GM18858 (cell line): ENCODE data around the gene BCAN.

Experiments
- ATAC-seq: cut with Tn5 transposase; IDR thresholded peaks from one replicate; pipeline ENCODE4 v1.9.1; 2021; ENCODE audit not compliant: unreplicated experiment

BCAN gene

DNA sequence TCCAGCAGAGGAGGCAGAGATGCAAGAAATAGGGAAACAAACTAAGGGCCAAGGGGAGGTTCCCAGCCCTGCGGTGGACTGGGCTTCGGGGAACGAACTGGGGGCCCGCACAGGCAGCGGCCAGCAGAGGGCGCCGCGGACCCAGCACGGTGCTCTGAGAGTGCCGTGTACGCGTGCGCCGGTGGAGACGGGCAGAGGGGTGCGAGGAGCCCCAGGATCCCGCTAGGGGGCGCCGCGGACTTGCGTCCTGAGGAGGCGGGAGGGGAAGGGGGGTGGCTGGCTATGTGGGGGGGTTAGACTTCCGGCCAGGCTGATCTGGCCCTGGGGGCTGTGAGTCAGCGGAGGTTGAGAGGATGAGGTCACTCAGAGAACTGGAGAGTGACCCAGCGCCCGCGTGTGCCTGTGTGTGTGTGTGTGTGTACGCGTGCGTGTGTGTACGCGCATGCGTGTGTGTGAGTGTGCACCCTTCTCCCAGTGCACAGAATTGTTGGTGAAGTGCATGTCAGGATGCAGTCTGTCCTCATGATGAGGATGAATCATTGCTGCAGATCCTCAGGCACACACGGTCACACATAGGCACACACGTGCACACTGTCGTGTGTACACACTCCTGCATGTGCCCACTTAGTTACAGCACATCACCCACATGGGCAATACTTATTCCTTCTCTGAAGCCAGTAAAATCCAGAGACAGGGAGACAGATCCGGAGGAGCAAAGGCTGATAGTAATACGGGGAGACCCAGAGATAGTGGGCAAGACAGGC, 18.3 kb downstream of the BCAN start:
- ATAC-seq, result peak; percentile 49

DNA sequence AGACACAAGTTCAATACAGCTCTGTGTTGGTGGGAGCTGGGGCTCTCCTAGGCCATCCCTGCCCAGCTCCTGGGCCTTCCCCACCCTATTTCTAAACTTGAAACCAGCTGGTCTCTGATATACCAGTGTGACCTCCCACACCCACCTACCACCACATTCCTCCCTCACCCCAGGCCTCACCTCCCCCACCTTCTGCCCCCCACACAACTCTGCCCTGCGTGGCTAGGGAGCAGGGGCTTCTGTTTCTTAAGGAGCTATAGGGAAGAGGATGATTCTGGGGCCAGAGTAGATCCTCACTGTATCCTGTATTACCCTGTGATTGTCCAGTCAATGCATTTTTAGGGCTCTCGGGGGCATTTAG, 18.8 kb downstream of the BCAN start:
- no peak for ATAC-seq

DNA sequence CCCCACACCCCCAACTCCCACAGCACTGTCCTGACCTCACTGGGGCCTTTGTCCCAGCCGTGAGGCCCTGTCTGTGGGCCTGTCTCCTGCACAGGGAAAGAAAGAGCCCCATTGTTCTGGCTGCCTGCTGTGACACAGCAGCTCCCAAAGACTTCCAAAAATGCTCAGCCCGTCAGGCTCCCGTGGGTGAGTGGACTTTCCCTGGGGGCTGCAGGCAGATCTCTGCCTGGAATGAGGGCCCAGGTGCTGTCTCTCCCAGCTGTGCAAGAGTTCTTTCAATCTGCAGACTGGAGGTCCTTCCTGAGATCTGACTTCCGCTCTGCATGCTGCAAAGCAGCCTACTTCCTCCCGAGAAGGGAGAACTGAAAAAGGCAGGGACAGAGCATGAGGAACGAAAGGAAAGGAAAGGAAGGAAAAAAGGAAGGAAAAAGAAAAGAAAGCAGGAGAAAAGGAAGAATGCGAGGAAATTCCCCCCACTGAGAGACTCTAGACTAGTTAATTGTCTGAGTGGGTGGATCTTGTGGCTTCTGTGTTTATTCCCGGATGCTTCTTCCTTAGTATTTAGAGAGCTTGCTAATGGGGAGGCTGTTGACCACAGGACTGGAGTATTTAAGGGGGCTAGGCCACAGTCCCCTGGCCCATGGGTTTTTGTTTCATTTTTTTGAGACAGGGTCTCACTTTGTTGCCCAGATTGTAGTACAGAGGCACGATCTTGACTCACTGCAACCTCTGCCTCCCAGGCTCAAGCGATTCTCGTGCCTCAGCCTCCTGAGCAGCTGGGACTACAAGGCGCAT, 20.3 kb downstream of the BCAN start:
- ATAC-seq, result no peak

DNA sequence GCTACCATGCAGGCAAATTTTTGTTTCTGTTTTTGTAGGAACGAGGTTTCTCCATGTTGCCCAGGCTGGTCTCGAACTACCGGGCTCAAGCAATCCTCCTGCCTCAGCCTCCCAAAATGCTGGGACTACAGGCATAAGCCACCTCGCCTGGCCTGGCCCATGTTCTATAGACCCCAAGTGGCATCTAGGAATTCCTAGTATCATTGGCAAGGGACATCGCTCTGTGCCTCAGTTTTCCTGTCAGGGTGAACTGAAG, 20.8 kb downstream of the BCAN start:
- ATAC-seq, result no peak

DNA sequence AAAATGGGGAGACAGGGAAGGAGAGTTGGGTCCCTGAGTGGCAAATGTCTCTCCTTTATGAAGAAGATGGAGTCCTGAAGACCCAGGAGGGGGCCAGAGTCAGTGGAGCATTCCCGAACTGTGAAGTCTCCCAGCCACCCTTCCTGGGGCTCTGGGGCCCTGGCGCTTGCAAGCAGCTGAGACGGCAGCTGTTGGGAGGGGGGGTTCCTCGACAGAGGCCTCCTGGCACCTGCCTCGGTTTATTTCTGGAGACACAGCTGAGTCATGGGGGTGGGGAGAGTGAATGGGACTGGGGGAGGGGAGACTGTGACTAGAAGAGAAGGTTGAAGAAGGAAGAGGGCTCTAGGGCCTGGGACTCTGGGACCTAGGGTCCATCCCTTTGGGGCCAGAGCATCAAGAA, 21.3 kb downstream of the BCAN start:
- no peak for ATAC-seq

DNA sequence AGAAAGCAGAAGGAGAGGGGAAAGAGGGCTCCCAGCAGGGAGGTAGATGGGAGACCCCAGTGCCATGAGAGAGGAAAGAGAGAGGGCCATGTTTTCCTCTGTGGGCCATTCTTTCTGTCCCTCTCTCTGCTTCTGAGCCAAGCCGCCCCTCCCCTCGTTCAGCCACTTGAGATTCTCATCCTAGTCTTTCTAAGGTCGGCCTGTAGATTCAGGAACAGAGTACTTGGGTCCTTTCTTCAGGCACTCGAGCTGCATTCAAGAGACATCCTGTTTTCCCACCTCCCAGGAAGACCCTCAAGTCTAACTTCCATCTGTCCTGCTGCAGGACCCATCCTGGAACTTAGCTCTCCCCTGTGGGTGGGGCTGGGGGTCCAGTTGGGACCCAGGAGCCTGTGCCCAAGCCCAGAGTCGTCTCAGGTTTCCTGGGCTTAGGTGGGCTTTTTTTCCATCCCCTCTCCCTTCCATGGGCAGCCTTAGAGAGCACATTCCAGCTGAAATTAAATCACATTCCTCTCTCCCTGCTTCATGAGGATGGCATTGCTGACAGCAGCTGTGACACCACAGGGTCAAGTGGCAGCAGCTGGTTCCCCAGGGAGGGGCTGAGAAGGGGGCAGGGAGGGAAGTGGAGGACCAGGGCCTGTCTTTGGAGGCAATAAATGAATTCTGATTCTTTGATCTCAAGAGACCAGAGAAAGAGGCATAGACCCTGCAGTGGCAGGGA, 22.3 kb downstream of the BCAN start:
- no peak for ATAC-seq

DNA sequence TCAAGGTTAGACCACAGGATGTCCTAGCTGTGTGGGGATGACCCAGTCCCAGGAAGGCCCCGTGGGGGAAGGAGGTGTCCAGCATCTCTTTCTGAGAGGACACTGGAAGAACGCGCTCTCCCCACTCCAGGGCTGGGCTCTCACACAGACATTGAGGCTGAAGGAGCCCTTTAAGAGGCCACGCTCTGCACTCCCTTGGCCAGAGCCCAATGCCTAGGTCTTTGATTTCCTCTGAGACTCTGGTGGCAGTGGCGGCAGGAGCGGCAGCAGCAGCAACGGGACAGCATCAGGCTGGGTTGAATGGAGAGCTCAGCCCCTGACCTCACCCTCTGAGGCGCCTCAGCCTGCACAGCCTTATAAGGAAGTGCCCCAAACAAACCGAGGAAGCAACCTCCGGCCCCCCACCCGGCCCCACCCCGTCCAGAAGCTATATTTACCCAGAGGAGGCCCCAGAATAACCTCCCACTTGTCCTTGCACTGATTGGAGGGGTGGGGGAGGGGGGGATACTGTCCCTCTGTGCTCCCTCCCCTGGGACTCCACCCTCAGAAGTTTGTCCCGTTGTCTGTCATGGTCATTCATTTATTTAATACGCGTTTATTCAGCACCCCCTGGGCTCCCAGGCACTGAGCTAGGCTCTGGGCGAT, 23.0 kb downstream of the BCAN start:
- ATAC-seq, result no peak

DNA sequence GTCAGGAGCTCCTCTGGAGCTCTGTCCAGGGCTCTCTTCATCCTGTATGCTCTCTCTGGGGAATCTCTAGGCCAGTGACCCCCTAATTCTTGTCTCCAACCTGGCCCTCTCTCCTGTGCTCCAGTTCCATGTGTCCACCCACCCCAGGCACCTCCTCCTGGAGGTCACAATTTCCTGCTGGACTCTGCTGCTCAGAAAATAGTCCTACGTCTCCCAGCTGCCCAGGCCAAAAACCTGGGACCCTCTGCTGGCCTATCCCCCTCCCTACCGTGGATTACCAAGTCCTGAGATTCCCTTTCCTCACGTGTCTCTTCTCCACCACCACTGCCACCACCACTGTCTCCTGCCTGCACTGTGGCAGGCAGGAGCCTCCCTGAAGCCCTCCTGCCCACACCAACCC, 23.6 kb downstream of the BCAN start:
- no peak for ATAC-seq

DNA sequence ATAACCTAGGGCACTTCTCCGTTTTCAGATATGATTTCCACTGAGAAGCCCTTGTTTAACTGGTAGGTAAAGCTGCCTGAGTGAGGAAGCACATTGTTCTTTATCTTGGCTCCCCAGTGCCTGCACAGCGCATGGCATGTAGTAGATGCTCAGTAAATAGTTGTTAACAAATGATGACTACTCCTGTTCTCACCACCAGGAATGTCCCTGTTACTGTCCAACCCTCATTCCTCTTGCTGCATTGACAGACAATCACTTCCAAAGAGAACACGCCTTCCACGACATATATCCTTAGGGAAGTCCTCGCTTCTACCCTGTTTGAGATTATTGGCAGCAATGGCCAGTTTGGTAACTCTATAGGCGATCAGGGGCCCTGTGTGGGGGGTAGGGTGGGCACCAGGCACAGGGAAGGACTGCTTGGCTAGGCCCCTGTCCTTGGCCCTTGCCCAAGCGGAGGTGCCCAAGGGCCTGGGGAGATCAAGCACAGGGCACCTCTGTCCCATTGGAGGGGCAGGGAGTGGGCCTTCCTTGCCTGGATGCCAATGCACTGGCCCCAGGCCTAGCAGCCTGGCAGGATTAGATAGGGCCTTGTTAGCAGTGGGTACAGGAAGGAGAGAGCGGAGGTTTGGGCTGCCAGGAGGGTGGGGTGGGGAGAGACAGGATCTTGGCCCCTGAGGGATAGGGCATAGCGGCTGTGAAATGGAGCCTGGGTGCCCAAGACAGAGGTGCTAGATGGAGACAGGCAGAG, 25.1 kb downstream of the BCAN start:
- ATAC-seq, result no peak

DNA sequence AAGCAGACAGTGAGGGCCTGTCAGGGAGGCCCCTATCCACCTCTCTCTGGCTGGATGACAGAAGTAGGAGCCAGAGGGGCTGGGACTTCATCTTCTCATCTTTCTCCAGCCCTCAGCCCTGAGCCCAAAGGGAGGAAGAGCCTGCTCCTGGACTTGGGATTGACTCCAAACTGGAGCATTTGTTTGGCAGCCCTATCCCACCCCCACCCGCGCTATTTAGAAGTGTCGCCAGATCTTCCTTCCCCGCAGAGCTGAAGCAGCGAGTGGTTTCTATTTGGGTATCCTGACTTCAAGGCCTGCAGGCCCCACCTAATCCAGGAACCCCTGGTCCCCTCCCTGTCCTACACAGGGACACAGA, 25.7 kb downstream of the BCAN start:
- no peak for ATAC-seq

DNA sequence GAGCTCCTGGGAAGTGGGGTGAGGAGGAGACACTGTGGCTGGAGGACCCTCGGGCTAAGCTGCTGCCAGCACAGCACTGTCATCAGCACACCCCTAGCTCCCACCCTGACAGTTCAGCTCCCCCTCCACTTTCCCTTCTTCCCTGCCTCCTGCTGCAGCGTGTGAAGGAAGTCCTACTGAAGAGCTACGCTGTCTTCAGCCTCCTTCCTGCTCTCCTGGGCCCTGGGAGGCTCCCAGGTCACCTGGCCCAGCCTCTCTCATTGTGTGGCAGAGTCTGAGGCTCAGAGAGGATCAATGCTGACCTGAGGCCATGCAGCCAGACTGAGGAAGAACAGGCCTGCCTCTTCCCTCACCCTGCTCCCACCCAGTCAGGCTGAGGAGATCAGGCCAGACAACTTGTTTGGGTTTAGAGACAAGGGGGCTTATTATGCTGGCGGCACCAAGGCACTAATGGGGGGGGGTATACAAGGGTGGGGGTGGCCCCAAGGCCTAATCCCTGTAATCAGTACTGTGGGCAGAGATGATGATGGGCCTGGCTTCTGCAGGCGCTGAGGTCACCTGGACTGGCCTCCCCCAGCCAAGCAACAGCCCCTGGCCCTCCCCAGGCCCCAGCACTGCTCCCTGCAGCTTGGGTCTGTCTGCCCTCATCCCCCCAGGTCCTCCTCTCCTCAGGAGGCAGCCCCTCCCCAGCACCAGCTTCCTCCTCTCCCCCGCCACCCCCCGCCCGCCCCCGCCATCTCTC, 26.2 kb downstream of the BCAN start:
- ATAC-seq, result no peak

DNA sequence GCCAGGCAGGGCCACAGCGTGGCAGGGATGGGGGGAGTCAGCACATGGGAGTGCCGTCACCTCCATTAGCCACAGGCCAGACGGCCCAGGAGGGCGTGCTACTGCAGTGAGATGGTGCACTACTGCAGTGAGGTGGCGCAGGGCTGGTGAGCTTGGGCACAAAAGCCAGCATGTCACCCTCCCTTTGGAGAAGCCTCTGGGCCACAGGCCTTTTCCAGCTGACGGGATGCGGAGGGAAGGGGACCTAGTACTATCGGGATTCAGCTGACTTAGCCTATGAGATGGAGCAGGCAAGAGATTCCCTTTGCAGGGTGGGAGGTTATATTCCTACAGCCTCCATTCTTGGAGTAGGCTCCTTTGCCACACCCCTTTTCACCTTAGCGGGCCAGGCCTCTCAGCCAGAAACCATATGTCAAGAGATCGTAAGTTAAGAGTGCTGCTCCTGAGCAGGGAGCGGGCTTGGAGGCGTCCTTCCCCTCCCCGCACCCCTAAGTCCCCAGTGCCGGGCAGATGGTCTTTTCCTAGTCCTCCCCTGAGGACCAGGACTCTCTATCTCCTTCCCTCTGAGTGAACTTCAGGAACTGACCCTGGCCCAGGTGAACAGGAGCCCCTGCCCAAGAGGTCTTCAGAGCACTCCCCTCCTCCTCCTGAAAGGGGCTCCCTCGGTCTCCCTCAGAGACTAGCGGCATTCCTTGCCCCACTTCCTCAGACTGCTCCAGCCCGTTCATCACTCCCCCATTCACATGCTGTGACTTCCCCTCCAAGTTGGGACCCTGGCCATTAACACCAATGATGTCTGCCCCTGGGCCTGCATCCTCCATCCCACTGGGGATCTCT, 27.1 kb downstream of the BCAN start:
- no peak for ATAC-seq

DNA sequence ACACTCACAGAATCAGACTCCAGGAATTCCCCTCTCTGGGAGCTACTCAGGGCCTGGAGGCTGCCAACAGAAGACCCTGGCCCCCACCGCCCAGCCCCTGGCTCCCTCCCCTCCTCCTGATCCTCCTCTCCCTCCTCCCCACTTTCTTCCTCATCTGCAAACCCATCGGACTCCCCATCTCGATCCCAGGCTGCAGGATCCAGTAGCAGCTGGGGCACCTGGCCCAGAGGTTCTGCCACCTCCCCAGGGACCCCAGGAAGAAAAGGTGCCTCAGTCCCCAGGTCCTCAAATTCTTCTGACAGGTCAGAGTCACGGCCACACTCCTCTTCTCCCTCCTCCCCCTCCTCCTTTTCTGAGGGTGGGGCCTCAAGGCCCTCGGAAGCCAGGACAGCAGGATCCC, 27.9 kb downstream of the BCAN start:
- no peak for ATAC-seq

DNA sequence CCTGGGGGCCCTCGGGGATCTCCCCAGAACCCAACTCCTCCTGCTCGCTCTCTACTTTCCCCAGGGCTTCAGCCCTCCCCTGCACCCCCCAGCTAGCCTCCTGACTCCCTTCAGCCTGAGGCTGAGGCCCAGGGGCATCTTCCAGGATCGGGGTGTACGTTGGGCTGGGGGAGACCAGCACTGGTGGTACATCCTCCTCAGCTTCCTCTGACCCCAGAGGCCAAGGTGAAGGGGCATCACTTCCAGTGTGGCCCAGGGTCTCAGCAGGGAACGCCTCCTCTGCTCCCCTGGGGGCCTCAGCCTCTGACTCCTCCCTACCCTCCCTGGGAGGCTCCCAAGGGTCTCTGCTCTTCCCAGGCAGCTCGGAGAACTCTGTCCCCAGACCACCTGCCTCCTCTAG, 28.4 kb downstream of the BCAN start:
- no peak for ATAC-seq

DNA sequence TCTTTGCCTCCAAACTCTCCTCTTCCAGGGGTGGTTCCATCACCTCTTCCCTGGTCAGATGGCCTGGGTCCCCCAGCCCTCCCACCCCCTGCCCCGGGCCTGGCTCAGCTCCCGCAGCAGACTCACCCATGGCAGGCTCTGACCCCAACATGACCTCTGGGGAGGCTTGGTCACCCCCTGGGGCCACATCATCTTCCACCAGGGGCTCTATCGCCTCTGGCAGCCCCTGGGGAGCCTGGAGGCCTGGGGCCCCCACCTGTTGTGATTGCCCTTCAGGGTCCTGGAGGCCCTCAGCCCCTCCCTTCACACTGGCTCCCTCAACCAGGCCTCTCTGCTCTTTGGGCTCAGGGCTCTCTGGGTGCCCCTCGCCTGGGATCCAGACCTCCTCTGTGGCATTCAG, 28.9 kb downstream of the BCAN start:
- no peak for ATAC-seq

DNA sequence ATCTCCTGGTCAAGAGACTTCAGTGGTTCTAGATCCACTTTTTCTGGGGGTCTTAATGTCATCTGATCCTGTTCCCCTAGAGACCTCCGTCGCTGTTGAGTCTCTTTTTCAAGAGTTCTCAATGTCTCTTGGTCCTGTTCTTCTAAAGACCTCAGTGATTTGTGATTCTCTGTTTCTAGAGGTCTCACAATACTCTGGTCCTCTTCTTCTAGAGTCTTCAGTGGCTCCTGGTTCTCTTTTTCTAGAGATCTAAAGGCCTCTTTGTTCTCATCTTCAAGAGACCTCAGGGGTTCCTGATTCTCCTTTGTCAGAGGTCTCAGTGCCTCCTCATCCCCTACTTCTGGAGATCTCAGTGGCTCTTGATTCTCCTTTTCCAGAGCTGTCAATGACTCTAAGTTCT, 29.9 kb downstream of the BCAN start:
- ATAC-seq, result no peak

DNA sequence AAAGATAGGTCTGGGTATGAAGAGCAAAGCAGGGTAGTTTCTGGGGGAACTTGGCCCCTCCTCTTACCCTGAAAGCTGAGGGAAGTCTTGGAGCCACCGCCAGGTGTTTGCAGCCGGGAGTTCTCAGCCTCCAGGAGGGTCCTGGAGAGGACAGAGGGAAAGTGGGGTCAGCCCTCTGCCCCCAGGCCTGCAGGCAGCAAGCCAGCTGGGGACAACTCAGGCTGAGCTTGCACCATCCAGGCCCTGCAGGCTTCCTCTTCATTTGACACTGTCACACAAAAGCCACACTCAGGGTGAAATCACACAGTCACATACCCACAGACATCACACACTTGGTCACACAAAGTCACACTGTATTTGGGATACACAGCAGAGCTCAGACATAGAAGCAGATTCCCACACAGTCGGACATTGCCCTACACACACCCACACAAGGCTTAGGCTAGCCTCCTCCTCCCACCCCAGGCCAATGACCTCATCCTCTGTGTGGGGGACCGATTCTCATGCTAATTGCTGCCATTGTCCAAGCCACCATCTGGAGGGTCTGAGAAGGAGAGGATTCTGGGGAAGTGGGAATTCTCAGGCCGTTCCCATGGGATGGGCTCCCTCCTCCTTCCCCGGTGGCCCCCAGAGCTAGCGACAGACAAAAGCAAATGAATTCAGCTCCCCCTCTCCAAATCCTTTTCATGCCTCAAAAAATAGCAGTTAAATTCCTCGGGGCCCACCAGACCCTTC, 31.6 kb downstream of the BCAN start:
- no peak for ATAC-seq

DNA sequence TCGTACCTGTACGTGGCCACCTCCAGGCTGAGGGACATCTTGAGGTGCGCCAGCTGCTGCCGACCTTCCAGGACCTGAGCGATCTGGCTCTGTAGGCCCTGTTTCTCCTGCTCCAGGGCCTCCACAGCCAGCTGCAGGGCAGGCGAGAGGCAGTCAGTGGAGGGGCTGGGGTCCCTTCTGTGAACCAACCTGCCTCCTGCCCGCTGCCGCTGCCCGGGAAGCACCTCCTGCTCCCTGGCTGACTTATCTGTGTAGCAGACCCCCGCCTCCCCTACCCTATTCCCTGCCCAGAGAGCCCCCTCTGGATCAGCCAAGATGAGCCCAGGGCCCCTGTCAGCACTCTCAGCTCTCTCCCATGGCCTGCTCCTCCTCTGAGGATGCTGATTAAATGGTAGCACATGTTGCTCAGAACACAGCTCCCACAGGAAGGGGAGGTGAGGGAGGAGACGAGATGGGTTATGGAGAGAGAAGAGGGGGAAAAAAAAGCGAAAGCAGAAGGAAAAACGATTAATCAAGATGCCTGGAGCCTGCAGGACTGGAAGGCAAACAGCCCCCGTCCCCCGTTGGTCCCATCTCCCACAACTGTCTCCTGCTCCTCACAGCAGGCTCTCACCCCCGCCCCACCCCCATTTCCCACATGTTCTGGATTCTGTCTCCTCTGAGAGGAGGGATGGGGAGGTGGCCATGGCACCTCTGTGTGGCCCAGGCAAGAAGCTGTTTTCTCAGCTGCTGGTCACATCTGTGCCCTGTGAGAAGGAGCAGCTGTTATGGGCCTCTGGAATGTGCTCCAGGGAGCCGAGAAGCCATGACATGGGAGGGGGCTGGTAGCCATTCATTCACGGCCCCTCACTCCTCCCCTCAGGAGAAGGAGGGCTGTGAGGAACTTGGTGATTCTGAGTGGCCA, 33.5 kb downstream of the BCAN start:
- ATAC-seq, result no peak
